Measurements from ENCODE around the gene LDB2. TPM values are rescaled to one million over a fixed set of nuclear protein-coding genes. Genes with fewer than 3 reads are reported as not detected.

LDB2 gene
- total RNA-seq, 4 donors from 2014 or later: 16.2 to 31.7 (median 22.4) TPM

- Histone ChIP-seq H3K9me3 (no peaks in the 10 kb centered on the region), H3K36me3 (no peaks in the 10 kb centered on the region), H3K4me3 (no peak overlapping the region), H3K27me3 (no peaks in the 10 kb centered on the region), H3K27ac (replicated peaks in 1 of 4) (no peak overlapping the region), H3K4me1 (peaks cover 8 to 21% (median 11%) of the 10 kb centered on the region in 4 donors)
- DNase-seq (ENCODE audit: extremely low spot score): no peak
- intact Hi-C loops (cut with DNase I): no loop called here
- TF ChIP-seq CTCF (IDR thresholded peaks at IDR 0.05): no peak
- TF ChIP-seq POLR2A (IDR thresholded peaks at IDR 0.05; ENCODE audit: low read depth): no peak
- TF ChIP-seq POLR2AphosphoS5 (IDR thresholded peaks at IDR 0.05): no peak
- TF ChIP-seq EP300 (IDR thresholded peaks at IDR 0.05): no peak
- 96% methylated on average over 2 of the region's 2 CpGs for WGBS
Observed at GRCh38 chr4:16658183-16658582, 240.3 kb downstream of the LDB2 start.

GRCh38 chr4:16655111-16655510 is 243.3 kb downstream of the LDB2 start:
- peaks cover 13 to 34% (median 23%) of the 10 kb centered on the region in 4 donors for H3K4me1 ChIP-seq
- no peaks in the 10 kb centered on the region for H3K9me3 ChIP-seq
- intact Hi-C loops (cut with DNase I): no loop called here
- WGBS: 50% methylated on average over 3 of the region's 3 CpGs
- H3K27ac ChIP-seq (replicated peaks in 1 of 4): no peak overlapping the region
- no peaks in the 10 kb centered on the region for H3K27me3 ChIP-seq
- TF ChIP-seq POLR2AphosphoS5 (IDR thresholded peaks at IDR 0.05) (no peak), EP300 (IDR thresholded peaks at IDR 0.05) (no peak), CTCF (IDR thresholded peaks at IDR 0.05) (no peak)
- no peak overlapping the region for H3K4me3 ChIP-seq
- DNase-seq (ENCODE audit: extremely low spot score): peak; percentile 29
- H3K36me3 ChIP-seq: no peaks in the 10 kb centered on the region

GRCh38 chr4:16652732-16653305 is 245.6 kb downstream of the LDB2 start:
- Histone ChIP-seq H3K27ac (replicated peaks in 1 of 4) (no peak overlapping the region), H3K27me3 (no peaks in the 10 kb centered on the region), H3K9me3 (no peaks in the 10 kb centered on the region), H3K36me3 (no peaks in the 10 kb centered on the region), H3K4me3 (peak overlapping the region in 2 of 4 donors; percentile 5 to 14), H3K4me1 (peaks cover 13 to 26% (median 23%) of the 10 kb centered on the region in 4 donors)
- WGBS: 45% methylated on average over 8 of the region's 8 CpGs
- peak; percentile 53 for DNase-seq (ENCODE audit: extremely low spot score)
- TF ChIP-seq CTCF (IDR thresholded peaks at IDR 0.05) (no peak), POLR2AphosphoS5 (IDR thresholded peaks at IDR 0.05) (no peak), POLR2A (IDR thresholded peaks at IDR 0.05; ENCODE audit: low read depth) (no peak), EP300 (IDR thresholded peaks at IDR 0.05) (no peak)
- intact Hi-C loops (cut with DNase I): no loop called here

GRCh38 chr4:16646459-16646858 is 252.0 kb downstream of the LDB2 start:
- no peaks in the 10 kb centered on the region for H3K9me3 ChIP-seq
- TF ChIP-seq CTCF (IDR thresholded peaks at IDR 0.05) (no peak), POLR2A (IDR thresholded peaks at IDR 0.05; ENCODE audit: low read depth) (no peak), EP300 (IDR thresholded peaks at IDR 0.05) (no peak), POLR2AphosphoS5 (IDR thresholded peaks at IDR 0.05) (no peak)
- peaks cover 0 to 16% (median 6%) of the 10 kb centered on the region in 4 donors for H3K4me1 ChIP-seq
- no peak overlapping the region for H3K4me3 ChIP-seq
- intact Hi-C loops (cut with DNase I): no loop called here
- H3K27me3 ChIP-seq: no peaks in the 10 kb centered on the region
- DNase-seq (ENCODE audit: extremely low spot score): no peak
- H3K36me3 ChIP-seq: no peaks in the 10 kb centered on the region
- WGBS: 100% methylated on average over 4 of the region's 4 CpGs
- no peak overlapping the region for H3K27ac ChIP-seq (replicated peaks in 1 of 4)

GRCh38 chr4:16643893-16644292 is 254.6 kb downstream of the LDB2 start:
- intact Hi-C loops (cut with DNase I): no loop called here
- WGBS: 60% methylated on average over 2 of the region's 2 CpGs
- H3K4me1 ChIP-seq: peaks cover 0 to 18% (median 8%) of the 10 kb centered on the region in 4 donors

More at GRCh38 chr4:16643893-16644292, 254.6 kb downstream of the LDB2 start:
- Histone ChIP-seq H3K36me3 (no peaks in the 10 kb centered on the region), H3K4me3 (no peak overlapping the region), H3K9me3 (no peaks in the 10 kb centered on the region), H3K27ac (replicated peaks in 1 of 4) (no peak overlapping the region), H3K27me3 (no peaks in the 10 kb centered on the region)
- DNase-seq (ENCODE audit: extremely low spot score): peak; percentile 21
- TF ChIP-seq EP300 (IDR thresholded peaks at IDR 0.05) (no peak), CTCF (IDR thresholded peaks at IDR 0.05) (no peak), POLR2AphosphoS5 (IDR thresholded peaks at IDR 0.05) (no peak), POLR2A (IDR thresholded peaks at IDR 0.05; ENCODE audit: low read depth) (no peak)
